ENCODE measurements around the gene LRRC42.

Gene LRRC42

GRCh38 chr1:54007613-54008012, 61.5 kb downstream of the LRRC42 start:
- DNase-seq = no peak

- no peak for DNase-seq
These were observed 62.7 kb downstream of the LRRC42 start for GRCh38 chr1:54008876-54009275.

- no peak for DNase-seq
These were observed 63.3 kb downstream of the LRRC42 start for GRCh38 chr1:54009406-54009805.

GRCh38 chr1:54010415-54011117, 64.4 kb downstream of the LRRC42 start:
- DNase-seq = no peak

GRCh38 chr1:54011316-54012007, 65.3 kb downstream of the LRRC42 start:
- no peak for DNase-seq

- DNase-seq = no peak
These were observed 65.8 kb downstream of the LRRC42 start for GRCh38 chr1:54012008-54012325.

GRCh38 chr1:54012863-54013262, 66.7 kb downstream of the LRRC42 start:
- DNase-seq = no peak

GRCh38 chr1:54013393-54014008, 67.4 kb downstream of the LRRC42 start:
- DNase-seq = no peak

- DNase-seq = no peak
These were observed 68.0 kb downstream of the LRRC42 start for GRCh38 chr1:54014009-54014629.

GRCh38 chr1:54016343-54017282, 70.5 kb downstream of the LRRC42 start:
- peak; percentile 72 for DNase-seq

All from NCI-H146 (cell line).